GM10847 (cell line): ENCODE measurements around the gene PREX1.

ENCODE experiments used
- POLR2A ChIP-seq: IDR thresholded peaks from 2 replicates; pipeline ENCODE4 v1.6.1; 2011; ENCODE audit not compliant: insufficient read length; ENCODE audit errors: extremely low read depth

The PREX1 gene

GRCh38 chr20:48834278-48834677, 6.5 kb upstream of the PREX1 start:
- TF ChIP-seq POLR2A, result no peak

GRCh38 chr20:48832405-48832730, 4.6 kb upstream of the PREX1 start:
- TF ChIP-seq POLR2A, result no peak

GRCh38 chr20:48831718-48832404, 4.1 kb upstream of the PREX1 start:
- no peak for TF ChIP-seq POLR2A

GRCh38 chr20:48830826-48831318, 3.1 kb upstream of the PREX1 start:
- no peak for TF ChIP-seq POLR2A

GRCh38 chr20:48829940-48830339, 2.1 kb upstream of the PREX1 start:
- no peak for TF ChIP-seq POLR2A

GRCh38 chr20:48828734-48829460, 1.1 kb upstream of the PREX1 start:
- TF ChIP-seq POLR2A, result no peak

- no peak for TF ChIP-seq POLR2A
Measured at GRCh38 chr20:48826883-48827771, 672 bp downstream of the PREX1 start.

- TF ChIP-seq POLR2A, result no peak
Measured at GRCh38 chr20:48826069-48826468, 1.7 kb downstream of the PREX1 start.

GRCh38 chr20:48825566-48825920, 2.3 kb downstream of the PREX1 start:
- no peak for TF ChIP-seq POLR2A

- TF ChIP-seq POLR2A, result no peak
Measured at GRCh38 chr20:48824830-48825565, 2.8 kb downstream of the PREX1 start.

- no peak for TF ChIP-seq POLR2A
Measured at GRCh38 chr20:48823960-48824498, 3.8 kb downstream of the PREX1 start.

GRCh38 chr20:48823476-48823875, 4.3 kb downstream of the PREX1 start:
- TF ChIP-seq POLR2A, result no peak

- TF ChIP-seq POLR2A, result no peak
Measured at GRCh38 chr20:48822879-48823385, 4.9 kb downstream of the PREX1 start.

GRCh38 chr20:48822178-48822577, 5.6 kb downstream of the PREX1 start:
- no peak for TF ChIP-seq POLR2A
